HTERT RPE-1 (cell line): ENCODE measurements around the gene TMEM207.
"Not testable (repeated sequence)": the region's sequence is repeated elsewhere in the genome, so short reads cannot be mapped to it uniquely, and the experiment has no call there.

ENCODE experiments used
- in situ Hi-C: fragments of 300-500 bp; cut with MboI; formaldehyde crosslinking; loops from 4 replicates; pipeline ENCODE4 v1.14.3; 2020; ENCODE audit warnings: low sequenced_read_pairs

The TMEM207 gene

DNA sequence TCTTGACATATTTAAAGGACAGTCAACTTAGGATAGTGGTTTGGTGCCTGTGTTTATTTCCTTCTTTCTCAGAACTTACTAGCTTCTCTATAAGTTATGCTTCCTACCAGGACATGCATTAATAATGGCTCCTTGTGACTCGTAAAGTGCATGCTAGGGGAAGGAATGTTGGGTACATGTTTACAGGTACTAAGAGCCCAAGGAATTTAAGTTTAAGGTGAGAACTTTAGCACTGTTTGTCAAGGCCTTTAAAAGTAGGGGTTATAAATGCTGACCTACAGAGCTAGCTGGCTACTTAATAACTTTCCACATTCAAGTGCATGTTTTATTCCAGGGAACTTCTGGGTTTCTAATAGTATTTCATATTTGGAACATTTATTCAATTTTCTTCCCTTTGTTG, at the start of gene TMEM207:
Gene TMEM207, minus strand, starts transcription at position 101 of the 400 bp plus-strand sequence. Its CDS starts 92 bp downstream, at position 9.
- in situ Hi-C loops, result no loop called here

DNA sequence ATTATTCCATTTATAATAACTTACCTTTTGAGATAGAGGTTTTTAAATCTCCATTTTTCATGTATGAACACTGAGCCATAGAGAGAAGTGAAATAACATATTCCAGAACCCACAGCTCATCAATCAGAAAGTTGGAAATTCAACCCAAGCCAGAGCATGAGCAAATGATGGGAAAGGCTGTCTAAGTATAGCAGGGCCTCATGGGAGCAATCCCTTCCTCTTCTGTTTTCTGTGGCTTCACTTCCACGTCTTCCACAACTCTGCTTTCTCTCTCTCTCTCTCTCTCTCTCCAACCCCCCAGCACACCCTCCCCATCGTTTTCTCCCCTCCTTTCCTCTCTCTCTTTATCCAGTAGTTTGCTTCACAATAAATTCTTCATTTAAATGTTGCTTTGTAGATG, 49.4 kb upstream of the TMEM207 start:
- in situ Hi-C loops, result no loop called here

DNA sequence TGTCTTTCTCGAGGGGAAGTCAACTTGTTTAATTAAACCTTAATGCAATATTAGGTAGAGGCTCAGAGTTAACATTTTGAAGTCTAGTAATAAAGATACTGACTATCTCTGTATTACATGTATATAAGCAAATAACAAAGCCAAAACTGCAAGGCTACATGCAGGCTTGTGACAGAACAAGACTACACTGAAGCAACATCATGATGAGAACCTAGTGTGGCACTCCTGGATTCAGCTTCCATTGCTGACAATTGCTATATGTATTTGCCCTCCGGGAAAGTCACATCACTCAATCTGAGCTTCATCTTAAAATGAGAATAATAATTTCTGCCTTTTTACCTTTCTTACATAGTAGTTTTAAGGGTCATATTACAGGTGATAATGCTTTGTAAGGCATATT, 48.6 kb upstream of the TMEM207 start:
- in situ Hi-C loops, result no loop called here

DNA sequence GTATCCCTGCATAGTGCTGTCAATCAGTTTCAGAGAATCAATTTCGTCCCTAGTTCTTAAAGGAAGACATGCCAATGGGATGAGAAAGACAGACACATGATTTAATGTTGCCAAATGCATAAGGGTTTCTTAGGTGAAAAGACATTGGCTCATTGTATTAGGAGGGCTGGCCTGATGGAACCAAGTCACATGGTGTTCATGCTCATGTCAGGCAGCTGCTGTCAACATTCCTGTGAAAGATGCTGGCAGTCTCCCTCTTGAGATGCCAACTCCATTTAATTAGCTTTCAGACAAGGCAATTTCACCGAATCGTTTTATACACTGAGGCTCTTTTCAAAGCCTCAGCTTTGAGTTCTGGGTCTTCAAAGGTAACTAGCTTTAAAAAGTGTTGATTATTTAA, 48.1 kb upstream of the TMEM207 start:
- in situ Hi-C loops, result no loop called here

DNA sequence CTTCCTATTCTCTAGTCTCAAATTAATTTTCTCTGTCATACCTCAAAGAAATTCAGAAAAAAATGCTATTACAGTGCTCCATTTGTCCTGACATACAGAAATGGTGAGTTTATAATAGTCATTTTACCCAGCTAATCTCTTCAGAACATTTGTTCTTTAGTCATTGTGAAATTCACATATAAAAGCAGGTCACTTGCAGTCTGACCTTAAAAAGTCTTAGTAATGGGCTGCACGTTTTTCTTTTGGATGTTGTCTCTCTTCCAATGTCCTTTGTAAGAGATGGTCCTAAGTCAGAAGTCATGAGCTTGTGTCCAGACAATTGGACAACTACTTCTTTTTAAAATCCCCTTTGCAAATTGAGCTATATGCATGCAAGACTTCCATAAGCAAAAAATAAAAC, 47.2 kb upstream of the TMEM207 start:
- in situ Hi-C loops, result no loop called here

DNA sequence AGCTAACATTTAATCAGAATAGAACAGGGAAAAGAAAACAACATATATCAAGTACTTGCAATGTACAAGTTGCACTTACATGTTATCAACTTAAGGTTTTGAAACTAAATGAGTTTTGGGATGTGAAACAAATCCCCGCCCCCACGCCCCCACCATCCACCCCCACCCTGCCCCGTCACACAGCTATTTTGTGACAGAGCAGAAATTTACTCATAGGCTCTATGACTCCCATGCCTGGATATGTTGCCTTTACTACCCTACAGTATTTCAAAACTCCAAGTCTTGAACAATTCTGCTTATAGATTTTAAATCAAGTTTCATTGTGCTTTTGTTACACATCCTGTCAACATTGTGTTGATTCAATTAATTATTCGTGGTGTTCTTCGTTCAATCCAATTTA, 46.1 kb upstream of the TMEM207 start:
- in situ Hi-C loops, result no loop called here

DNA sequence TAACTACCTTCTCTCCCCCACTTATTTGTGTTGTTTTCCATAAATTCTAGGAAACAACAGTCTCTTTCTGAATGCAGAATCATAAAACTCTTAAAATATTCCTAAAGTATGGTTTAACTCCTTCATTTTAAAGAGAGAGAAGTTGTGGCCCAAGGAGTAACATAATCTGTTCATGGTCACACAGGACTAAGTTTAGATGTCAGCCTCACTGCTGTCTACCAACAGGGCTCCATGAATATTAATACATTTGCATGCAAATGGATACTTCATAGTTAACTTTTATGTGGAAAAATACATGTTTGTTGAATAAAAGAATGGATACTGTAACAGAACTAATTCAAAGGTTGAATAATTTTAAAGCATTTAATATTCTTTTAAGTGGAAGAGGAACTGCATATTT, 45.7 kb upstream of the TMEM207 start:
- in situ Hi-C loops, result no loop called here

DNA sequence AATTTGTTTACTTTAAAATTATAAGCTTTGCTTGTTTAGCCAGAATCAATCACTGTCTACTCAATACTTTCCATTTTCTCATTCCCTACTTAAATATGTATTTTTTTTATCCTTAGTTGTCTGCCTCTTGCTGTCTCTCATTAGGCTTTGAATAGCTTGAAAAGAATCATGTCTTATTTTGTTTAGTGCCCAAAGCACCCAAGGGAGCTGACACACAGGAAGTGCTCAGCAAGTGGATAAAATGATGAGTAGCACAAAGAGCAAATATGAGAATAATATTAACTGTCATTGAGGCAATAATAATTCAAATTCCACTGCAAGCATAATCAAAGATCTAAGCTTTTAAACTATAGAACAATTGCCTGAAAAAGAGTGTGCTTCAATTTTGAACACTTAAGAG, 45.2 kb upstream of the TMEM207 start:
- in situ Hi-C loops, result no loop called here

DNA sequence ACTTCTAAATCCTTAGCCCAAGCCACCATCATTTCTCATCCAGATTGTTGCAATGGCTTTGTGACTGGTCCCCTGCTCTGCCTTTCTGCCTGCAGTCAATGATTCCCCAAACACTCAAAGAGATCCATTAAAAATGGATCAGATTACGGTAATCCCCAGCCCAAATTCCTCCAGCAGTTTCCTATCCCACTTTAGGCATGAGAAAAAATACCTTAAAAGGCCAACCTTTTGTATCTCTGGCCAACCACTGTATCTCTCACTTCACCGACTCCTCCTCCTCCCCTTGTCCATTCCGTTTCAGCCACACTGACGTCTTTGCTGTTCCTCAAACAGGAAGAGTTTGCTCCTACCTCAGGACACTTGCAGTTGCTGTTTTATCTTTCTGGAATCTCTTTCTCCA, 43.3 kb upstream of the TMEM207 start:
- in situ Hi-C loops, result no loop called here

DNA sequence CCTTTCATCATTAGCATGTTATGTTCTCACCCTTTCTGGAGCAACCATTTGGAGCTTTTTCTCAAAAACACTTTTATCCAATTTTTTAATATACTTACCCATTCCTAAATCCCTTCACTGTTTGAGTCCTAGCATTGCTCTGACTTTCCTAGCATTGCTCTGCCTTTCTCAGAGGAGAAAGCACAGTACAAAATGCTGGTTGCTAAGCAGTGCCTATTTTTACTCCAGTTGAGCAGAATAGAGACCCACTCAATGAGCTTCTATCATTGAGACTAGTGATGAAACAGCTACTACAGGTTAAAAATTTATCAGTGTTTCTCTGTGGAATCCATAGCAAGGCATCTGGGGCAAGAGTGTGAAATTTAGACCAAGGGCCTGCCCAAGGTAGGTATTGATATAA, 42.4 kb upstream of the TMEM207 start:
- in situ Hi-C loops, result no loop called here

DNA sequence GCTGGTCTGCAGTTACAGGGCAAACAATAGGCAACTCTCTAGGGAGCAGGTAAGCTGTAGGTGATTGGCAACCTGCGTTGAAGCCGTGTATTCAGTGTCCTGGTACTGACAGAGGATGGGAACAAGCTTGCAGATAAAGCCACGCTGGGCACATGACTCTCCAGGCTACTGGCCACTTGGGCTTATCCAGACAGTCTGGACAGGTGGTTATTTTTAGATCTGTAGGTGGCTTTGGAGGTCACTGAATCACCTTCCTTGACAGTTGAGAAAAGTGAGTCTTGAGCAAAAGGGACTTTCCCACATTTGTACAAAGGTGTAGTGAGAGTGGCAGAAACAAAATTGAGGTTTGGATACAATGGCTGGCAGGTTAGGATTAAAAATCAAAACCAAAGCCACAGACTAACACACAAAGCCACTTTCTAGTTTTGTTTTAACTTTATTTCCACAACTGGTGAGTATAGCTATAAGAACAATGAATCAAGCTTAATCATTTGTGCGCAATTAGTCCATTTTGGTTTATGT, 41.9 kb upstream of the TMEM207 start:
- in situ Hi-C loops, result no loop called here

DNA sequence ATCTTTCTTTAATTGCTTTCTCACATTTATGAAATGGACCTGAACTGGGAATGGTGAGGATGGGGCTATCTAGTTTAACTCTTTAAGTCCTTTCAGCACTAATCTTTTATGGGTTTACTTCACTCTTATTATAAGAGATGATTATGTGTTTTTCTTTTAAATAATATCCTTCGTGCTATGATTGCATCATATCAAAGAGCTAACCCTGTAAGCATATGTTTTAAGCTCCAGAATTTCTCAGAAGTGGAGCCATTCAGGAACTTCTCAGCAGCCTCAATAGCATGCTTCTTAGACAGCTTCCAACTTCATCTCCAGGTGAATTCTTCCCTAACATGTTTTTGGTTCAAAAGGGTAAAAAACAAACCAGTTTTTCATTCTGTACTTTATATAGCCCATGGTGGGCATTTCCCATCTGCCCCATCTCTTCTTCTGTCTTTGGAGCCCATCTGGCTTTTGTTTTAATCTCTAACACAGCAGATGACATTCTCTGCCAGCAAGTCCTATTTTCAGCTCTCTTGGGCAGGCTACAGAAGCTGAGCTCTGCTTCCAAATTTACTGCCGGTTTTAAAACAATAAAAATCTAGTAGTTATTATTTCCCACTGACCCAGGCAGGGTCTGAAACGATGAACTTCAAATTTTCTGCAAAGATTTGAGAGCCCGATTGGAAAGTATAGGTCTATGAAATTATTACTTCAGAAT, 37.4 kb upstream of the TMEM207 start:
- in situ Hi-C loops, result no loop called here

DNA sequence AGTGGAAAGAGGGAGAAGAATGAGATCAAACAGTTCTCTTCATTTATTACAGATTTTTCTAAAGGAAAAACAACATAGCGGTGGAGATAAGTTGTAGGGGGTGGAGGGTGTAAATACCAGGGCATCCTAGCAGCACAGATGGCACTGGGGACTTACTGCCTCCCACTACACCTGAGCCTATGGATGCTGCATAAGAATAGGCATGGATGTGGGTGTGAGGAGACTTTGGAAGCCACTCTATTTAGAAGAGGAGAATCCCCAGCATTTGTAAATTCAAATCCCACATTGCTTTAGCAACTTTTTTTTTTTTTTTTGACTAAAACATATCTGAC, 36.8 kb upstream of the TMEM207 start:
- in situ Hi-C loops, result no loop called here

DNA sequence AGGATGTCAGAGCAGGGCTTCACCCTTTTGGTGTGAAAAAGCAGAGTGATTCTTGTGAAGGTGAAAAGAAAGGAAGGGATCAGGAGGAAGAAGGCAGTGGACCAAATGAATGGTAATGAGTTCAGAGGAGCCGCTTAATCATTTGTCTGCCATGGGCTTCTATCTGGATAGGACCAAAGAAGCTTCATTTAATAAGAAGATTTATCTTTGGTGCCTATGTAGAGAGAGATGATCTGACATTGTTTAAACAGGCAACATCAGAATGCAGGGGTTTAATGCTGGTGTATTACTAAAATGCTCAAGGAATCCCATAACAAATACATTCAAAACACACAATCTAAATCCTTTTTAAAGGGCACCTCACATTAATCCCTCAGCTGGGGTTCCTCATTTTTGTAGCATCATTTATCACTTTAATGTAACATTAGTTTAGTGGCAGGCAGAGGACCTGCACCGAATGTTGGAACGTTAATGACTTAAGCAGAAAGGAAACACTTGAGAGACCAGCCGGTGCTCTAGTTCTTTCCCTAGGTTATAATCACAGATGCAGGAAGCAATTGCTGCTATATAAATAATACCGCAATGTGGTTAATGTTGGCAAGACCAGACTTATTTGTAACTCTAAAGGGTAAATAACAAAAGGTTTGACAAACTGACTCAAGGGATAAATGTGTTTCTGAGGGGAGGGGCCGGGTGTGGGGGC, 36.3 kb upstream of the TMEM207 start:
- in situ Hi-C loops, result no loop called here

DNA sequence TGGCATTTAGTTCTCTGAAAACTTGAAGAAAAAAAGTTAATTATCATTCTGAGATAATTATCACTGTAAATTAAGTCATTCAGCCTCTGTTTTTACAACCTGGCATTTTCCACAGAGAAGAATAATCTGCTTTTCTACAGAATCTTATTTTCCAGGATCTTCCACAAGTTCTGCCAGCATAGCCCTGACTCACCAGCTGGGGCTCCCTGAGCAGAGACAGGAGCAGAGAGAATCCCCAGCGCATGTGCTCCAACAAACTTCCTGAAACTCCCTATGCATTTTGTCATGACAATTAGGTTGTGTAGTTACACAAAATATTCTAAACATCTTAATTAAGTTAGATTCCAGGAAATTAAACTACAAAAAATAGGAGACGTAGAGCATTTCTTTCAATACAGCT, 32.1 kb upstream of the TMEM207 start:
- in situ Hi-C loops, result no loop called here

DNA sequence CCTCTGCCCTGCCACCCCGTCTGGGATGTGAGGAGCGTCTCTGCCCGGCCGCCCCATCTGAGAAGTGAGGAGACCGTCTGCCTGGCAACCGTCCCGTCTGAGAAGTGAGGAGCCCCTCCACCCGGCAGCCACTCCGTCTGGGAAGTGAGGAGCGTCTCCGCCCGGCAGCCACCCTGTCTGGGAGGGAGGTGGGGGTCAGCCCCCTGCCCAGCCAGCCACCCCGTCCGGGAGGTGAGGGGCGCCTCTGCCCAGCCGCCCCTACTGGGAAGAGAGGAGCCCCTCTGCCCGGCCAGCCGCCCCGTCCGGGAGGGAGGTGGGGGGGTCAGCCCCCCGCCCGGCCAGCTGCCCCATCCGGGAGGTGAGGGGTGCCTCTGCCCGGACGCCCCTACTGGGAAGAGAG, 23.6 kb upstream of the TMEM207 start:
- in situ Hi-C loops, result not testable (repeated sequence)

DNA sequence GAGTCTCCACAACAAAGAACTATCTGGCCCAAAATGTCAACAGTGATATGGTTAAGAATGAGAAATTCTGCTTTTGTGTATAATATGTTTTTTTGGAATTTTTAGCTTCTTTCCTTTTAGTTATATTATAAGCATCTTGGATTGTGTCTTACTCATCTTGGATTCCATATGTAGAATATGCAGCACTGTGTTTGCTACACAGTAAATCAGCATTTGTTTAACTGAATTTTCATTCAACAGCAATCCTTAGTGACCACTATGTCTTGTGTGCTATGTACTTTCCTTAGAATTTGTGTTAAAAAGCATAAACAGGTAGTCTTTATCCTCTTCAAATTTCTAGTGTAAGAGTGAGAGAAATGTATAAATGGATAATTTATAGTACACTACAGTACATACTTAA, 18.2 kb upstream of the TMEM207 start:
- in situ Hi-C loops, result no loop called here

DNA sequence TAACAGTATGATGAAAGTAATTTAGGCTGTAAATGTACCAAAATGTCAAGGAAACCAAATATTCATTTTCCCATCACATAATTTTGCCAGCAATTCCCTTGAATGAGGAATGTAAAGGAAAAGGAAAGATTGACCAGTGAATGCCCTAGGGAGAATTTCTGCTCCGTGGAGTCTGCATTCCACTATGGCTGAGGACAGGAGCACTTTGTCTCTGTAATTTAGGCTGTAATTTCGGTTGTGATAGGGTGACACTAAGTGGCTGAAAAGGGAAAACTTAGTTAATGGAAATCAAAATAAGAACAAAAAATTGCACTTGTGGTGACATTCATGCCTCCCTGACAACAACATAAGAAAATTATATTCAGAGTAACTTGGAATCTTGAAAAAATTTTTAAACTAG, 8.3 kb upstream of the TMEM207 start:
- in situ Hi-C loops, result no loop called here

DNA sequence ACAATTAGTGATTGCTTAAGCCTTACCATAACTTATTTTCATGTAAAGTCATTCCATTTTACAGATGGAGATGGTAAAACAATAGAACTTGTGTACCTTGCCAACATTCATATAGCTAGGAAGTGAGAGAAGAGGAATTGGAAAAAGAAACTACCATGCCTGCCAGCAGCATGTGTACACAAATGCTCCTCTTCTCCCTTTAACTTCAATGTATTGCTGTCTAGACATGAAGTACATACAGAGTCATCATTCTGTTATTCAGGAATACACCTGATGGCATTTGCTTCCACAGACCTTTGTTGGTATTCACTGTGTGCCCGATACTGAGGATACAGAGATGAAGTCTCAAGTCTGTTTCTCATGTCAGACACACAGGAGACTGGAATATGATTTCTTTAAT, 7.1 kb upstream of the TMEM207 start:
- in situ Hi-C loops, result no loop called here

DNA sequence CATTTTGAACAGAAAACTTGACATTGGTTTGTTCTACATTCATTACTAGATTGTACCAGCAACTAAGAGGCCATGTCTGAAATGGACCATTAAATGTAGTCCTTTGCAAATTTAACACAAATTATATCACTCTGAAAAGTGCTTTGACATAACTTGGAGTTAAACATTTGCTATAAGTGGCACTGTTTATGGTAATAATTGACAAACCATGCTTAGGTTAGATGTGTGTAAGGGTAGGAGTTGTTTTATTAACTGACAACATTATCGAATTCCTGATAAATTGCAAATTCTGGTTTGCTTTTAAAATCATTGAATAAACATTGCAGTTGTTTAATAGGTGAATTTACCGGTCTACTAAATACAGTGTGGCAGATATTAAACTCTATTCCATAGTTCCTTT, 6.1 kb upstream of the TMEM207 start:
- in situ Hi-C loops, result no loop called here

DNA sequence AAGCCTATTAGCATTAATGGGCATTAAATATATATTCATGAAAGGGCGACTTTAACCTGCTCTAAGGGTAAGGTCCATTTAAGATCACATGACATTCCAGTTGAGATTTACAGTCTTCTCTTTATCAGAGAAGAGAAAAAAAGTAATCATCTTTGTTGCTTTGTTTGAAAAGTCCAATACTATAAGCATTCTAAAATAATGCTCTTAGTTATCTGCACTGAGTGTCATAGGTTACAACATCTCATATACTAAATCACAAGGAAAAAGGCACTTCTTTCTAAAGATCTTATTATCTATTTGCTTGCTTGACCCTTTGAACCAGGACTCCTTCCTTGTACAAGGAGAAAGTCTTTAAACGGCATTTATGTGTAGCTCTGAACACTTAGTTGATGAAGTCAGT, 1.4 kb downstream of the TMEM207 start:
- in situ Hi-C loops, result no loop called here

DNA sequence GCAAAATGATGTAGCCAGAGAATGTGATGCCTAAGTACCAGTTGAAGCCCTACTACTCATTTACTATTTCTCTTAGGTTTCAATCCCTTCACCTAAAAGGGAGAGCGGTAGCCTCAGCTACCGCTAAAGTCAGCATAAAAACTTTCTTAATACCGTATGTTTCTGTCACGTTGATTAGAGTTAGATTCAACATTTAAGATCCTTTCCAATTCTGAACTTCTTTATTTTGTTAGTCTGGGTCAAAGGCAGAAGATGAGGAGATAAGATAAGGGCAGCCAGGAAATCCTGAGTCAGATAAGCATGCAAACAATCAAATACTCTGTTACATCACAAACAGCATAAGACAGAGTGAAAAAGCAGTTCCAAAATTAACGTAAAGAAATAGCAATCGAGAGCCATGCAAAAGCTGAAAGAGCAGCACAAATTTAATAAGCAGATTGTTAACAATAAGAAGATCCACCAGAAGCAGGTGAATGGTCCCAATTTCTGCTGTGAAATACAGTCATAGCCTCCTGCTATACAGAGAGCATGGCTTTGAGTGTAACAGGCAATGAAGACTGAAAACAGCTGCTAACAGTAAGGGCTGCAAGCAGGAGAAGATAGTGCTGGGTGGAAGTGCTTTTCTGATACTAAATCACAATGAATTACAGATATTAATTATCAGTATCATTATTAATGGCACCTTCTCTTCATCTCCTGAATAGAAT, 3.0 kb downstream of the TMEM207 start:
- in situ Hi-C loops, result no loop called here
